DMS 273 treated with DMSO at 0.1 percent for 48 hours (cell line): ENCODE results near the gene TBC1D2.

Experiments
- DNase-seq: peaks from one replicate; lab custom pipeline; 2025; lab: John Stamatoyannopoulos, UW

Gene TBC1D2

GRCh38 chr9:98241357-98242300 lies 13.8 kb downstream of the TBC1D2 start:
- no peak for DNase-seq

- DNase-seq = no peak
These were observed 15.0 kb downstream of the TBC1D2 start for GRCh38 chr9:98240475-98240874.

- no peak for DNase-seq
These were observed 18.5 kb downstream of the TBC1D2 start for GRCh38 chr9:98236901-98237487.

- DNase-seq = no peak
These were observed 20.3 kb downstream of the TBC1D2 start for GRCh38 chr9:98235126-98235525.

- DNase-seq = no peak
These were observed 21.1 kb downstream of the TBC1D2 start for GRCh38 chr9:98234245-98234825.

GRCh38 chr9:98232926-98233325 lies 22.5 kb downstream of the TBC1D2 start:
- DNase-seq = no peak

GRCh38 chr9:98231770-98232478 lies 23.5 kb downstream of the TBC1D2 start:
- DNase-seq = no peak

- DNase-seq = no peak
These were observed 24.7 kb downstream of the TBC1D2 start for GRCh38 chr9:98230789-98231188.

- no peak for DNase-seq
These were observed 25.1 kb downstream of the TBC1D2 start for GRCh38 chr9:98230304-98230703.

- no peak for DNase-seq
These were observed 25.8 kb downstream of the TBC1D2 start for GRCh38 chr9:98229620-98230019.

- DNase-seq = no peak
These were observed 26.4 kb downstream of the TBC1D2 start for GRCh38 chr9:98229090-98229395.

- no peak for DNase-seq
These were observed 26.9 kb downstream of the TBC1D2 start for GRCh38 chr9:98228392-98229089.

GRCh38 chr9:98227883-98228282 lies 27.6 kb downstream of the TBC1D2 start:
- DNase-seq = no peak

GRCh38 chr9:98226957-98227356 lies 28.5 kb downstream of the TBC1D2 start:
- peak; percentile 51 for DNase-seq

- DNase-seq = no peak
These were observed 28.9 kb downstream of the TBC1D2 start for GRCh38 chr9:98226516-98226915.

- peak; percentile 71 for DNase-seq
These were observed 30.4 kb downstream of the TBC1D2 start for GRCh38 chr9:98225015-98225442.

- DNase-seq = no peak
These were observed 32.4 kb downstream of the TBC1D2 start for GRCh38 chr9:98222885-98223691.

GRCh38 chr9:98220911-98221310 lies 34.5 kb downstream of the TBC1D2 start:
- no peak for DNase-seq

GRCh38 chr9:98219794-98220370 lies 35.6 kb downstream of the TBC1D2 start:
- no peak for DNase-seq

- no peak for DNase-seq
These were observed 36.1 kb downstream of the TBC1D2 start for GRCh38 chr9:98219364-98219716.
